Panc1 (cell line): ENCODE data around the gene CLEC20A.

Source experiments
- CTCF ChIP-seq: fragments of 450-650 bp; IDR thresholded peaks from 2 replicates; pipeline ENCODE4 v1.5.1; 2017; ENCODE audit warnings: mild to moderate bottlenecking
- REST ChIP-seq, 2 experiments: IDR thresholded peaks; 2 replicates each; pipeline ENCODE4 v1.6.1; 2011 to 2012; ENCODE audit warnings: low read depth in 2 of 2, control low read depth in 1 of 2, low read length in 1 of 2, mild to moderate bottlenecking in 1 of 2, moderate library complexity in 1 of 2; ENCODE audit not compliant: insufficient read depth in 1 of 2

GRCh38 chr1:178477841-178478240, 18.9 kb downstream of the CLEC20A start:
- no peak for TF ChIP-seq CTCF
- no peak for TF ChIP-seq REST (IDR thresholded peaks at IDR 0.05; ENCODE audit: insufficient read depth in 1 of 2, low read depth in 2 of 2, low read length in 1 of 2)
